Transverse colon (tissue), 4 donors: ENCODE measurements around the gene HACD3. TPM values are rescaled to one million over a fixed set of nuclear protein-coding genes. Genes with fewer than 3 reads are reported as not detected.

Source experiments
- DNase-seq: peaks from one replicate; pipeline ENCODE4 v3.0.0-alpha.2; 2019
- H3K27ac ChIP-seq, 4 donors: fragments of 200-600 bp; sonication (generic); 2 replicates each; pipeline ENCODE4 v1.5.1; 2016 to 2018; ENCODE audit warnings: inconsistent platforms in 4 of 4
- H3K27me3 ChIP-seq: fragments of 200-600 bp; sonication (generic); 2 replicates; pipeline ENCODE4 v1.5.1; 2017; ENCODE audit warnings: inconsistent platforms
- H3K36me3 ChIP-seq, 4 donors: fragments of 200-600 bp; sonication (generic); 2 replicates each; pipeline ENCODE4 v1.5.1; 2017 to 2019; ENCODE audit warnings: inconsistent platforms in 4 of 4
- H3K4me1 ChIP-seq, 4 donors: fragments of 200-600 bp; sonication (generic); 2 replicates each; pipeline ENCODE4 v1.5.1; 2017 to 2020; ENCODE audit warnings: inconsistent platforms in 4 of 4
- H3K4me3 ChIP-seq, 4 donors: fragments of 200-600 bp; sonication (generic); 1 replicate in 1 of 4; 2 replicates in 3 of 4; pipeline versions ENCODE4 v1.5.1 to v1.6.1; 2017 to 2019; ENCODE audit warnings: inconsistent platforms in 4 of 4
- H3K9me3 ChIP-seq, 2 donors: fragments of 200-600 bp; sonication (generic); 2 replicates each; pipeline ENCODE4 v1.5.1; 2017 to 2019; ENCODE audit warnings: inconsistent platforms in 2 of 2
- EP300 ChIP-seq: sonication (generic); formaldehyde crosslinking; IDR thresholded peaks from one replicate; pipeline ENCODE4 v1.6.1; 2017; ENCODE audit warnings: antibody characterized with exemption, low read depth
- POLR2A ChIP-seq: fragments of 450-650 bp; IDR thresholded peaks from one replicate; pipeline ENCODE4 v1.6.1; 2016; ENCODE audit warnings: antibody characterized with exemption, mild to moderate bottlenecking, moderate library complexity
- POLR2AphosphoS5 ChIP-seq, 3 donors: sonication (generic); formaldehyde crosslinking; IDR thresholded peaks; one replicate each; pipeline ENCODE4 v1.6.1; 2016; ENCODE audit warnings: antibody characterized with exemption in 3 of 3
- whole genome bisulfite sequencing, 2 donors: methylation state at CpG; one replicate each; pipeline ENCODE4 v1.1.5; 2018; ENCODE audit warnings: low coverage in 1 of 2; 5-methylcytosine and 5-hydroxymethylcytosine counted together
- in situ Hi-C, 4 donors: fragments of 200-750 bp; cut with MboI; loops; one replicate each; pipeline versions ENCODE4 v1.15.0 to v1.15.1; 2017; ENCODE audit warnings: low sequenced_read_pairs in 3 of 4, low pct_ligation_motif_present in 1 of 4, low pct_unique_long_range_greater_than_20kb in 1 of 4
- intact Hi-C: fragments of 100-400 bp; cut with DNase I; formaldehyde crosslinking; loops from one replicate; pipeline ENCODE4 v1.15.1; 2023; ENCODE audit warnings: low total_unique reads
- total RNA-seq, 4 donors: library from RNA; depleted of rRNA; stranded (reverse); fragments of >200 nt; gene quantifications; one replicate each; pipeline ENCODE4 v1.1.0, GENCODE V29; 2016
- TF ChIP-seq, protein P1 (sequence below), 5 experiments: fragments of 200-600 bp in 3 of 5; fragments of 450-650 bp in 2 of 5; sonication (generic) in 3 of 5; IDR thresholded peaks; 1 replicate in 2 of 5; 2 replicates in 3 of 5; pipeline ENCODE4 v1.5.1; 2016 to 2017; ENCODE audit warnings: antibody characterized with exemption in 5 of 5, inconsistent platforms in 3 of 5, mild to moderate bottlenecking in 2 of 5, moderate library complexity in 1 of 5

HACD3 gene
- total RNA-seq, 4 donors from 2014 or later, result 2.6 to 48.0 (median 27.1) TPM

DNA sequence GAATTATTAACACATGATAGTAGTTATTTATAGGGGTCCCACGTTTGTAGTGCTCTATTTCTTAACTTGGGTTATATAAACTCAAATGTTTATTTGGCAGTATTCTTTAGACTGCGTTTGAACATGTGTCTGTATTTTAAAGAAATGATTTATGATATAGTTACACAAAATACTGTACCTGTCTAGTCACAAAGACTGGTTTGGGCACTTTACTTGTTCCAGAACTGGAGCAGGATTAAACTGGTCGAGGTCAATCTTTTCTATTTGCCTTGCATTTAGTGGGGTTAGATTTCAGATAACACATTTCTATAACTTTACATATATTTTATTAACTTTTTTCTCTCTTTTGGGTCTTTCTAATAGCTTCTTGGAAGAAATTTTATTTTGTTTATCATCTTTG lies 39.5 kb downstream of the HACD3 start:
- H3K27ac ChIP-seq, result no peak overlapping the region
- no peaks in the 10 kb centered on the region for H3K9me3 ChIP-seq
- intact Hi-C loops, result no loop called here
- TF ChIP-seq POLR2A (no peak), POLR2AphosphoS5 (IDR thresholded peaks at IDR 0.05) (no peak), EP300 (no peak)
- TF ChIP-seq, protein P1, sequence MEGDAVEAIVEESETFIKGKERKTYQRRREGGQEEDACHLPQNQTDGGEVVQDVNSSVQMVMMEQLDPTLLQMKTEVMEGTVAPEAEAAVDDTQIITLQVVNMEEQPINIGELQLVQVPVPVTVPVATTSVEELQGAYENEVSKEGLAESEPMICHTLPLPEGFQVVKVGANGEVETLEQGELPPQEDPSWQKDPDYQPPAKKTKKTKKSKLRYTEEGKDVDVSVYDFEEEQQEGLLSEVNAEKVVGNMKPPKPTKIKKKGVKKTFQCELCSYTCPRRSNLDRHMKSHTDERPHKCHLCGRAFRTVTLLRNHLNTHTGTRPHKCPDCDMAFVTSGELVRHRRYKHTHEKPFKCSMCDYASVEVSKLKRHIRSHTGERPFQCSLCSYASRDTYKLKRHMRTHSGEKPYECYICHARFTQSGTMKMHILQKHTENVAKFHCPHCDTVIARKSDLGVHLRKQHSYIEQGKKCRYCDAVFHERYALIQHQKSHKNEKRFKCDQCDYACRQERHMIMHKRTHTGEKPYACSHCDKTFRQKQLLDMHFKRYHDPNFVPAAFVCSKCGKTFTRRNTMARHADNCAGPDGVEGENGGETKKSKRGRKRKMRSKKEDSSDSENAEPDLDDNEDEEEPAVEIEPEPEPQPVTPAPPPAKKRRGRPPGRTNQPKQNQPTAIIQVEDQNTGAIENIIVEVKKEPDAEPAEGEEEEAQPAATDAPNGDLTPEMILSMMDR (IDR thresholded peaks at IDR 0.05), result no peak
- no peaks in the 10 kb centered on the region for H3K4me1 ChIP-seq
- WGBS, 2 donors, result 51 to 60% methylated on average over 3 of the region's 3 CpGs
- H3K27me3 ChIP-seq, result no peaks in the 10 kb centered on the region
- no peak for DNase-seq
- H3K36me3 ChIP-seq, result peaks cover 0 to 21% (median 7%) of the 10 kb centered on the region in 4 donors
- in situ Hi-C loops, result no loop called here
- no peak overlapping the region for H3K4me3 ChIP-seq

DNA sequence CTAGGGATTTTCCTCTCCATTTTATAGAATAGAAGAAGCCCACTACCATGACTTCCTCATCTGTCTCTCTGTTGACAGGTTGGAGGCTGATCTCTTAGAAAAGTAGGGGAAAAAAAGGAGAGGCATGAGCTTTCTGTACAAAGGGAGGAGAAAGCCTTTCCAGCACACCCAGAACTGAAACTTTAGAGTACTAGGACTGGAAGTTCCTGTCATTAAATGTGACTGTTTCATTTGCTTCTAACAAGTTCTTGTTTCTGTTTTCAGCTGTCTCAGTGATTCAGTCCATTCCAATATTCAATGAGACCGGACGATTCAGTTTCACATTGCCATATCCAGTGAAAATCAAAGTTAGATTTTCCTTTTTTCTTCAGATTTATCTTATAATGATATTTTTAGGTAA lies 41.7 kb downstream of the HACD3 start:
- WGBS, 2 donors, result 83 to 84% methylated on average over 2 of the region's 2 CpGs
- no peaks in the 10 kb centered on the region for H3K9me3 ChIP-seq
- H3K4me3 ChIP-seq, result no peak overlapping the region
- no peak overlapping the region for H3K27ac ChIP-seq
- DNase-seq, result no peak
- intact Hi-C loops, result no loop called here
- H3K36me3 ChIP-seq, result peaks cover 0 to 16% (median 6%) of the 10 kb centered on the region in 4 donors
- H3K27me3 ChIP-seq, result no peaks in the 10 kb centered on the region
- in situ Hi-C loops, result no loop called here
- TF ChIP-seq EP300, result no peak
- TF ChIP-seq POLR2A, result no peak
- TF ChIP-seq, protein P1 (IDR thresholded peaks at IDR 0.05), result no peak
- TF ChIP-seq POLR2AphosphoS5 (IDR thresholded peaks at IDR 0.05), result no peak
- H3K4me1 ChIP-seq, result no peaks in the 10 kb centered on the region

DNA sequence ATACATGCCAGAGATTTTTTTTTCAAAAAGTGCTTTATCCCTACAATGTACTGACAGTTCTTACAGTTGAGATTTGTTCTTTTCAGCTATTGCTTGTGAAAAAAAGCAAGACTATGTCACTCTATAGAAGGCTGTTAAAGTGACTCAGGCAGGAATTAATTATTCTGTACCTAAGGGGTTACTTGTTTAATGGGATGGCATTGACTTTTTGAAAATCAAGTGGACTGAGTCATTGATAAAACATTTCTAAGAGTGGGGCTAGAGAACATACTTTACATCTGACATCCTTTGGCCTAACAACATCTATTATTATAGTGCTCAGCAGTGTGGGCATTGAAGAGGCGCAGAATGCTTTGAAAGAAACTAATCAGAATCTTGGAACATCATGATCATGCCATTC lies 46.4 kb downstream of the HACD3 start:
- 93 to 100% methylated on average over 1 of the region's 1 CpG for WGBS, 2 donors
- no peak for DNase-seq
- Histone ChIP-seq H3K9me3 (no peaks in the 10 kb centered on the region), H3K36me3 (peaks cover 0 to 34% (median 12%) of the 10 kb centered on the region in 4 donors), H3K4me3 (no peak overlapping the region), H3K4me1 (no peaks in the 10 kb centered on the region), H3K27ac (no peak overlapping the region), H3K27me3 (no peaks in the 10 kb centered on the region)
- intact Hi-C loops, result no loop called here
- TF ChIP-seq EP300 (no peak), POLR2AphosphoS5 (IDR thresholded peaks at IDR 0.05) (no peak), POLR2A (no peak)
- TF ChIP-seq, protein P1 (IDR thresholded peaks at IDR 0.05), result no peak
- in situ Hi-C loops, result no loop called here

DNA sequence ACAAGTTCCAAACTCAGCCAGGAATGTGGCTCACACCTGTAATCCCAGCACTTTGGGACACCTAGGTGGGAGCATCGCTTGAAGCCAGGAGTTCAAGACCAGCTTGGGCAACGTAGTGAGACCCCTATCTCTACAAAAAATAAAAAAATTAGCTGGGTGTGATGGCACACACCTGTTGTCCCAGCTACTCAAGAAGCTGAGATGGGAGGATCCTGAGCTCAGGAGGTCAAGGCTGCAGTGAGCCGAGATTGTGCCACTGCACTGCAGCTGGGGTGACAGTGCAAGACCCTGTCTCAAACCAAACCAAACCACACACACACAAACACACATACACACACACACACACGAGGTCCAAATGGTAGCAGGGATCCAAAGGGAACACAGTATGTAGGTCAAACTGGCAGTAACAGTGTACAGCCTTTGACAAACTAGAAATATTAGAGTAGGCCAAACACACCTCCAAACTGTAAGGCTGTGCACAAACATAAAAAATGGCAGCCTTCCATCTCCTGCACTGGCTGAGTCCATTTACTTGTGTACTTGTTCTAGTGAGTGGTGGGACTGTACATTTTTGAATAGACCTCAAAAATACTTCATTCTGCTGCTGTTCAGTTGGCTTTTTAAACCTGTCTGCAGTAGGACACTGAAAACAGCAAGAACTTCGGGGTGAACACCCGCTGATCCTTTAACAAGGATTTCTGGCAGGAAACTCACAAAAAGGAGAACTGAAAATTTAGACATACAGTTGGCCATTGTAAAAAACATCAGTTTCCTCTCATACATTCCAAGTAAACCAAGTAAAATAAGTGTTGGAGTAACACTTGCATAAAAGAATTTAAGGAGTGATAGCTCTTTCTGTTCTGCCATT lies 47.1 kb downstream of the HACD3 start:
- no peaks in the 10 kb centered on the region for H3K9me3 ChIP-seq
- in situ Hi-C loops (no loop called here), intact Hi-C loops (no loop called here)
- H3K27ac ChIP-seq, result no peak overlapping the region
- peaks cover 0 to 30% (median 13%) of the 10 kb centered on the region in 4 donors for H3K36me3 ChIP-seq
- no peaks in the 10 kb centered on the region for H3K27me3 ChIP-seq
- 73 to 93% methylated on average over 4 to 6 of the region's 6 CpGs for WGBS, 2 donors
- TF ChIP-seq EP300 (no peak), POLR2AphosphoS5 (IDR thresholded peaks at IDR 0.05) (no peak), POLR2A (no peak)
- no peaks in the 10 kb centered on the region for H3K4me1 ChIP-seq
- no peak overlapping the region for H3K4me3 ChIP-seq
- no peak for DNase-seq
